SU-DHL-6 (cell line): ENCODE measurements around the gene GKN1.

Source experiments
- H2AFZ ChIP-seq: fragments of 200-600 bp; sonication (generic); 2 replicates; pipeline ENCODE4 v1.6.1; 2014; ENCODE audit warnings: low read depth, mild to moderate bottlenecking, moderate library complexity, mixed read lengths, antibody characterized with exemption, low read length; ENCODE audit not compliant: severe bottlenecking
- H3F3A ChIP-seq: fragments of 200-600 bp; shearing (Covaris generic); 2 replicates; pipeline ENCODE4 v1.6.0; 2016; ENCODE audit warnings: antibody characterized with exemption, mild to moderate bottlenecking; ENCODE audit not compliant: insufficient read depth
- H3K27ac ChIP-seq: fragments of 200-600 bp; sonication (generic); 2 replicates; pipeline ENCODE4 v1.5.1; 2016; ENCODE audit warnings: low read depth, mild to moderate bottlenecking, low read length, moderate library complexity, mixed read lengths
- H3K27me3 ChIP-seq: fragments of 200-600 bp; sonication (generic), shearing (Covaris generic); 2 replicates; pipeline ENCODE4 v1.6.0; 2014; ENCODE audit warnings: mild to moderate bottlenecking, low read length
- H3K36me3 ChIP-seq: fragments of 200-600 bp; sonication (generic); 2 replicates; pipeline ENCODE4 v1.6.1; 2014; ENCODE audit warnings: mild to moderate bottlenecking, low read length, mixed read lengths
- H3K4me2 ChIP-seq: fragments of 300-600, 200-600 bp; shearing (Covaris generic), sonication (generic); 2 replicates; pipeline ENCODE4 v1.6.0; 2014; ENCODE audit warnings: low read length, low read depth, mild to moderate bottlenecking; ENCODE audit not compliant: poor library complexity, severe bottlenecking
- H3K4me3 ChIP-seq: fragments of 200-600 bp; sonication (generic); 2 replicates; pipeline ENCODE4 v1.5.1; 2014; ENCODE audit warnings: antibody characterized with exemption, low read length, mild to moderate bottlenecking, mixed read lengths; ENCODE audit not compliant: insufficient read depth, poor library complexity, severe bottlenecking
- H3K79me2 ChIP-seq: fragments of 200-600 bp; sonication (generic); 2 replicates; pipeline ENCODE4 v1.6.1; 2014; ENCODE audit warnings: mild to moderate bottlenecking, low read length, moderate library complexity; ENCODE audit not compliant: insufficient read depth
- H3K9ac ChIP-seq: fragments of 200-600 bp; sonication (generic); 2 replicates; pipeline ENCODE4 v1.7.0; 2014; ENCODE audit warnings: mild to moderate bottlenecking, low read length
- H3K9me2 ChIP-seq: fragments of 200-600 bp; sonication (generic); replicated peaks from 2 replicates; pipeline ENCODE4 v1.6.1; 2014; ENCODE audit warnings: low read length; ENCODE audit not compliant: insufficient read depth
- H3K9me3 ChIP-seq: fragments of 200-600 bp; sonication (generic); 2 replicates; pipeline ENCODE4 v1.6.1; 2014; ENCODE audit warnings: low read length, mixed read lengths; ENCODE audit not compliant: insufficient read depth
- H4K20me1 ChIP-seq: fragments of 200-600 bp; sonication (generic); 2 replicates; pipeline ENCODE4 v1.6.1; 2014; ENCODE audit warnings: low read depth, mild to moderate bottlenecking, antibody characterized with exemption, low read length, moderate library complexity, mixed read lengths
- CTCF ChIP-seq: fragments of 200-600 bp; sonication (generic); IDR thresholded peaks from one replicate; pipeline ENCODE4 v1.5.1; 2017; ENCODE audit warnings: antibody characterized with exemption, mild to moderate bottlenecking, low read length, moderate library complexity; ENCODE audit not compliant: insufficient read depth, poor library complexity, severe bottlenecking
- EZH2phosphoT487 ChIP-seq: fragments of 200-600 bp; sonication (generic), shearing (Covaris generic); conservative IDR thresholded peaks from 2 replicates; pipeline ENCODE4 v1.6.1; 2018; ENCODE audit warnings: mild to moderate bottlenecking, antibody characterized with exemption, low read length, moderate library complexity, mixed read lengths

Gene GKN1

GRCh38 chr2:69017835-69018234 lies 43.4 kb downstream of the GKN1 start:
- Histone ChIP-seq H2AFZ (no peak overlapping the region), H3K4me3 (no peak overlapping the region), H3K27me3 (no peaks in the 10 kb centered on the region), H3K79me2 (no peaks in the 10 kb centered on the region), H3K9me2 (no peaks in the 10 kb centered on the region), H3K27ac (no peak overlapping the region), H3K4me2 (no peak overlapping the region), H3F3A (no peaks in the 10 kb centered on the region), H3K9me3 (no peaks in the 10 kb centered on the region), H3K9ac (no peak overlapping the region), H4K20me1 (no peaks in the 10 kb centered on the region), H3K36me3 (no peaks in the 10 kb centered on the region)
- no peak for TF ChIP-seq CTCF
- no peak for TF ChIP-seq EZH2phosphoT487

- Histone ChIP-seq H3K4me3 (no peak overlapping the region), H2AFZ (no peak overlapping the region), H3K79me2 (no peaks in the 10 kb centered on the region), H3K27me3 (no peaks in the 10 kb centered on the region), H4K20me1 (no peaks in the 10 kb centered on the region), H3K9me3 (no peaks in the 10 kb centered on the region), H3K4me2 (no peak overlapping the region), H3K36me3 (no peaks in the 10 kb centered on the region), H3K9ac (no peak overlapping the region), H3F3A (no peaks in the 10 kb centered on the region), H3K27ac (no peak overlapping the region), H3K9me2 (no peaks in the 10 kb centered on the region)
- TF ChIP-seq EZH2phosphoT487 (no peak), CTCF (no peak)
Measured at GRCh38 chr2:69018678-69019095, 44.3 kb downstream of the GKN1 start.

- Histone ChIP-seq H3K9ac (no peak overlapping the region), H3K27me3 (no peaks in the 10 kb centered on the region), H3K4me3 (no peak overlapping the region), H3F3A (no peaks in the 10 kb centered on the region), H3K79me2 (no peaks in the 10 kb centered on the region), H3K9me3 (no peaks in the 10 kb centered on the region), H2AFZ (no peak overlapping the region), H3K9me2 (no peaks in the 10 kb centered on the region), H3K36me3 (no peaks in the 10 kb centered on the region), H3K4me2 (no peak overlapping the region), H3K27ac (no peak overlapping the region), H4K20me1 (no peaks in the 10 kb centered on the region)
- TF ChIP-seq CTCF (no peak), EZH2phosphoT487 (no peak)
Measured at GRCh38 chr2:69020496-69021426, 46.3 kb downstream of the GKN1 start.
